ENCODE results near the gene GRM4.

GRCh38 chr6:33979750-33980149 is 166.1 kb downstream of the GRM4 start:
- TF ChIP-seq GABPA (IDR thresholded peaks at IDR 0.05 in 1 of 2, conservative IDR thresholded peaks at IDR 0.05 in 1 of 2) = no peak
- no peak for TF ChIP-seq CTCF (IDR thresholded peaks at IDR 0.05; ENCODE audit: low read depth, low read length, missing input control)
- TF ChIP-seq HNF4A (conservative IDR thresholded peaks at IDR 0.05) = no peak
- no peak for TF ChIP-seq SP1 (IDR thresholded peaks at IDR 0.05)
- TF ChIP-seq REST (IDR thresholded peaks at IDR 0.05) = no peak
- no peak for TF ChIP-seq TAF1 (conservative IDR thresholded peaks at IDR 0.05)
- TF ChIP-seq MAX (IDR thresholded peaks at IDR 0.05) = no peak
- no peak for TF ChIP-seq ZBTB33 (IDR thresholded peaks at IDR 0.05)
- TF ChIP-seq ATF3 (IDR thresholded peaks at IDR 0.05) = no peak
- TF ChIP-seq EGR1 (IDR thresholded peaks at IDR 0.05; ENCODE audit: low read depth in 2 of 2) = no peak
- no peak for TF ChIP-seq YY1 (IDR thresholded peaks at IDR 0.05)
